ENCODE data around the gene GIPC2.

DNA sequence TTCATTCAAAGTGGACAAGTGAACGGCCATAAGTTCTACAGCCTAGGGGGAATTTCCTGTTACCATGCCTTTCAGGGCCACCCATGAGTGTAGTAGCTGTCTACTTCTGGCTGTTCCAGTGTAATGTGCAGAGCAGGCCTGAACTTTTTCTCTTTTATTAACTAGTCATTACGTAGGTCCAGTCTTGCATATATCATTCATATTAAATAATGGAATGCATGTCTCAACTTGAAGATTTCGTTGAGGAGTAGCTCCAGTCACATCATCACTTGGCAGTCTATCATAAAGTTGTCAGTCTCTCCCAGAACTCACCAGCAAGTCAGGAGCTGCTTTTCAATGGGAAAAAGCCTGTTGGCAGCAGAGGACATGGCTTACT, 12.0 kb upstream of the GIPC2 start:
- TF ChIP-seq RAD21 (conservative IDR thresholded peaks at IDR 0.05 in 1 of 2, IDR thresholded peaks at IDR 0.05 in 1 of 2), result no peak
- TF ChIP-seq KDM1A (IDR thresholded peaks at IDR 0.05; ENCODE audit: low read depth), result no peak
- TF ChIP-seq, protein P1, sequence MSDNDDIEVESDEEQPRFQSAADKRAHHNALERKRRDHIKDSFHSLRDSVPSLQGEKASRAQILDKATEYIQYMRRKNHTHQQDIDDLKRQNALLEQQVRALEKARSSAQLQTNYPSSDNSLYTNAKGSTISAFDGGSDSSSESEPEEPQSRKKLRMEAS (IDR thresholded peaks at IDR 0.05), result no peak
- TF ChIP-seq POLR2A (IDR thresholded peaks at IDR 0.05; ENCODE audit: low read length), result no peak
- TF ChIP-seq, protein P2, sequence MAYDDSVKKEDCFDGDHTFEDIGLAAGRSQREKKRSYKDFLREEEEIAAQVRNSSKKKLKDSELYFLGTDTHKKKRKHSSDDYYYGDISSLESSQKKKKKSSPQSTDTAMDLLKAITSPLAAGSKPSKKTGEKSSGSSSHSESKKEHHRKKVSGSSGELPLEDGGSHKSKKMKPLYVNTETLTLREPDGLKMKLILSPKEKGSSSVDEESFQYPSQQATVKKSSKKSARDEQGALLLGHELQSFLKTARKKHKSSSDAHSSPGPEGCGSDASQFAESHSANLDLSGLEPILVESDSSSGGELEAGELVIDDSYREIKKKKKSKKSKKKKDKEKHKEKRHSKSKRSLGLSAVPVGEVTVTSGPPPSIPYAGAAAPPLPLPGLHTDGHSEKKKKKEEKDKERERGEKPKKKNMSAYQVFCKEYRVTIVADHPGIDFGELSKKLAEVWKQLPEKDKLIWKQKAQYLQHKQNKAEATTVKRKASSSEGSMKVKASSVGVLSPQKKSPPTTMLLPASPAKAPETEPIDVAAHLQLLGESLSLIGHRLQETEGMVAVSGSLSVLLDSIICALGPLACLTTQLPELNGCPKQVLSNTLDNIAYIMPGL (CRISPR knock-in tag; IDR thresholded peaks at IDR 0.05; ENCODE audit: borderline replicate concordance), result no peak
- no peak for TF ChIP-seq EP300 (IDR thresholded peaks at IDR 0.05)
- TF ChIP-seq MAZ (IDR thresholded peaks at IDR 0.05; ENCODE audit: borderline replicate concordance, low read depth, low read length), result no peak
- TF ChIP-seq, protein P3, sequence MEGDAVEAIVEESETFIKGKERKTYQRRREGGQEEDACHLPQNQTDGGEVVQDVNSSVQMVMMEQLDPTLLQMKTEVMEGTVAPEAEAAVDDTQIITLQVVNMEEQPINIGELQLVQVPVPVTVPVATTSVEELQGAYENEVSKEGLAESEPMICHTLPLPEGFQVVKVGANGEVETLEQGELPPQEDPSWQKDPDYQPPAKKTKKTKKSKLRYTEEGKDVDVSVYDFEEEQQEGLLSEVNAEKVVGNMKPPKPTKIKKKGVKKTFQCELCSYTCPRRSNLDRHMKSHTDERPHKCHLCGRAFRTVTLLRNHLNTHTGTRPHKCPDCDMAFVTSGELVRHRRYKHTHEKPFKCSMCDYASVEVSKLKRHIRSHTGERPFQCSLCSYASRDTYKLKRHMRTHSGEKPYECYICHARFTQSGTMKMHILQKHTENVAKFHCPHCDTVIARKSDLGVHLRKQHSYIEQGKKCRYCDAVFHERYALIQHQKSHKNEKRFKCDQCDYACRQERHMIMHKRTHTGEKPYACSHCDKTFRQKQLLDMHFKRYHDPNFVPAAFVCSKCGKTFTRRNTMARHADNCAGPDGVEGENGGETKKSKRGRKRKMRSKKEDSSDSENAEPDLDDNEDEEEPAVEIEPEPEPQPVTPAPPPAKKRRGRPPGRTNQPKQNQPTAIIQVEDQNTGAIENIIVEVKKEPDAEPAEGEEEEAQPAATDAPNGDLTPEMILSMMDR (IDR thresholded peaks at IDR 0.05), result no peak
- TF ChIP-seq CHD2 (IDR thresholded peaks at IDR 0.05; ENCODE audit: low read length, partially characterized antibody), result no peak
- no peak for TF ChIP-seq CHD4 (IDR thresholded peaks at IDR 0.05; ENCODE audit: borderline replicate concordance)
- no peak for TF ChIP-seq RNF2 (IDR thresholded peaks at IDR 0.05; ENCODE audit: borderline replicate concordance, low read depth)
- TF ChIP-seq, protein P4, sequence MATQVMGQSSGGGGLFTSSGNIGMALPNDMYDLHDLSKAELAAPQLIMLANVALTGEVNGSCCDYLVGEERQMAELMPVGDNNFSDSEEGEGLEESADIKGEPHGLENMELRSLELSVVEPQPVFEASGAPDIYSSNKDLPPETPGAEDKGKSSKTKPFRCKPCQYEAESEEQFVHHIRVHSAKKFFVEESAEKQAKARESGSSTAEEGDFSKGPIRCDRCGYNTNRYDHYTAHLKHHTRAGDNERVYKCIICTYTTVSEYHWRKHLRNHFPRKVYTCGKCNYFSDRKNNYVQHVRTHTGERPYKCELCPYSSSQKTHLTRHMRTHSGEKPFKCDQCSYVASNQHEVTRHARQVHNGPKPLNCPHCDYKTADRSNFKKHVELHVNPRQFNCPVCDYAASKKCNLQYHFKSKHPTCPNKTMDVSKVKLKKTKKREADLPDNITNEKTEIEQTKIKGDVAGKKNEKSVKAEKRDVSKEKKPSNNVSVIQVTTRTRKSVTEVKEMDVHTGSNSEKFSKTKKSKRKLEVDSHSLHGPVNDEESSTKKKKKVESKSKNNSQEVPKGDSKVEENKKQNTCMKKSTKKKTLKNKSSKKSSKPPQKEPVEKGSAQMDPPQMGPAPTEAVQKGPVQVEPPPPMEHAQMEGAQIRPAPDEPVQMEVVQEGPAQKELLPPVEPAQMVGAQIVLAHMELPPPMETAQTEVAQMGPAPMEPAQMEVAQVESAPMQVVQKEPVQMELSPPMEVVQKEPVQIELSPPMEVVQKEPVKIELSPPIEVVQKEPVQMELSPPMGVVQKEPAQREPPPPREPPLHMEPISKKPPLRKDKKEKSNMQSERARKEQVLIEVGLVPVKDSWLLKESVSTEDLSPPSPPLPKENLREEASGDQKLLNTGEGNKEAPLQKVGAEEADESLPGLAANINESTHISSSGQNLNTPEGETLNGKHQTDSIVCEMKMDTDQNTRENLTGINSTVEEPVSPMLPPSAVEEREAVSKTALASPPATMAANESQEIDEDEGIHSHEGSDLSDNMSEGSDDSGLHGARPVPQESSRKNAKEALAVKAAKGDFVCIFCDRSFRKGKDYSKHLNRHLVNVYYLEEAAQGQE (IDR thresholded peaks at IDR 0.05), result no peak
- TF ChIP-seq MAFK (IDR thresholded peaks at IDR 0.05; ENCODE audit: partially characterized antibody), result no peak
